ENCODE data around the gene TSPAN18.

TSPAN18 gene

DNA sequence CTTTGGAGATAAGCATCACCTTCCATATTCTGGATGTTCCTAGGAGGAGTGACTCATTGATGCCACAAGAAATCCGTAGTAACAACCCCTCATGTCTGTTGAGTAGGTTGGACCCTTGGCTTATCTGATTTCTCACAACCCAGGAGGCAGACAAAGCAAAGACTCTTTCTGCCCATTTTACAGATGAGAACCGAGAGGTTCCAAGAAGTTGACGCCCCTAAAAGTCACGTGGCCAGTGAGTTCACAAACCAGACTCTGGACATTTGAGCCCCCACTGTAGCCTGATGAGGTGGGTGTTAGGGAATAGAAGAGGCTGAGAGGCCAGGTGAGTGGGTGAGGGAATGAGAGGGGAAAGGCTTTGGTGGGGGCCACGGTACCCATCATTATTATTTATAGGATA lies 70.3 kb downstream of the TSPAN18 start:
- DNase-seq: no peak
- ATAC-seq: no peak

DNA sequence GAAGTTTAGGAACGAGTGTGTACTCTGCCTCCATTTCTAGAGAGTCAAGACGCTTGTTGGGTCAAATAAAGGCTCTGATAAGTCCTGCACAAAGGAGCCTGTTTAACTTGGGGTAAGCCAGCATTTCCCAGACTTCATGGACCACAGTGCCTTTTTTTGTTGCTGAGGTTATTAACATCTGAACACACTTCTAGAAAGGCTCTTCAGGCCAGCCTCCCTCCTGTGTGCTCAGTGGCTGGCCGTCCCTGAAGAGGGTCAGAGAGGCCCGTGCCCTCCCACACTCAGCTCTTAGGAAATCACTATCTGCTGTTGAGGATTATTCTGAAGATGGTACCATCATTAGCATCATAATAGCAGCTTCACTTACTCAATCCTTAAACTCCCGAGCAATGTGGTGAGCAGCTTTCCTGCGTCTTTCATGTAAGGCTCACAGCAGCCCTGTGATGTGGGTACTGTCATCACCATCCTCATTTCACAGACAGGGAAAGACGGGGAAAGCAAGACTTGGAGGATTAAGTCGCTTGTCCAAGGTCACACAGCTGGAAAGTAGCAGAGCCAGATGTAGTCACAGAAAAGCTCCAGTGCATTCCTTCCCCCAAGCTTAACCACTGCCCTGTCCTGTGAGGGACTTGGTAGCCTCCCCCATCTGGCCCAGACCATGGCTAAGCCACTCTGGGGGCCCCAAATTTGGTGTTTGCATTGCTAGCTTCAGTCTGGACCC lies 71.3 kb downstream of the TSPAN18 start:
- DNase-seq (no peak), ATAC-seq (no peak)

DNA sequence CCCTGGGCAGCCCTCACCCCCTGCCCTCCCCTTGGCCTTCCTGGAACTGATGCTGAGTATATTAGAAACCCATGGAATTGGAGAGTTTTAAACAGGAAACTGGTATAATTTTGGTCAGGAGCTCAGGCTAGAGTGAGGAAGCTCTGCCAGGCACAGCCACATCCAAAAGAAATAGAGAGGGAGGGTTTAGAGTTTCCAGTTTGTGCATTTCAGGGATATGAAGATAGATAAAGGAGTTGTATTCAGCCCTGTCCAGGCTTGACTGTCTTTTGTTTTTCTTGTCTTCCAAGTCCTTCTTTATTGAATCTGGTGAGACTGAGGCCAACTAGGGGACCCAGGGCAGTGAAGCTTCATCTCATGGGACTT lies 71.8 kb downstream of the TSPAN18 start:
- DNase-seq: no peak
- no peak for ATAC-seq

DNA sequence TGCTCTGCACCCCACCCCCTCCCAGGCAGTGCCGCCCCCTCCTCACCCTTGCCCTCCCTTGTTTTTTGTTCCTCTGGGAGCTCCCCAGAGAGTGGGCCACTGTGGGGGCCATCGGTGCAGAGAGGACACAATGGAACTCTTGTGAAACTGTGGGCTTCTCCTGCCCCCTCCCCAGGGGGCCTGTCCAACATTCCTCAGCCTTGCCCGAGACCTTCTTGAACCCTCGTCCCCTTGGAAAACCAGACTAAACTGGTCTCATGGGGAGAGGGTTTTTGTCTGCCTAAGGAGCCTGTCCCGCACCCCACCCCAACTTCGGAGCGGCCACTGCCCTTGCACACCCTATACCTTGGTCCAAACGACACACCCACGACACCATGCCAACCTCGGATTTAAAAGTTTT lies 72.2 kb downstream of the TSPAN18 start:
- ATAC-seq (no peak), DNase-seq (no peak)

DNA sequence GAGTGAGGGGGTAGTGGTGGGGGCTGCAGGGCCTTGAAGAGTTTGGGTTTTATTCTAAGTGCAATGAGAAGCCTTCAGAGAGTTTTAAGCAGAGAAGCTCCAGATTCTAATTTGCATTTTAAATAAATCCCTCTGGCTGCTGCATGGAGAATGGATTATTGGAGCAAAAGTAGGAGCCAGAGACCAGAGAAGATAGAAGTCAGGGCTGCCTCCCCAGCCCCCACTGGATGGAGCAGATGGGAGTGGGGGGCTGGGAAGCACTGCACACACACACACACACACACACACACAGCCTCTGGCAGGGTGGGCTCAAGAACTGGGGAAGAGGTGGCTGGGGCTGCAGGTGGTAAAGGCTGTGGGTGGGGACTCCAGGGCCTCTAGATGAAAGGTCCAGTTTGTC lies 75.6 kb downstream of the TSPAN18 start:
- ATAC-seq (no peak), DNase-seq (no peak)

DNA sequence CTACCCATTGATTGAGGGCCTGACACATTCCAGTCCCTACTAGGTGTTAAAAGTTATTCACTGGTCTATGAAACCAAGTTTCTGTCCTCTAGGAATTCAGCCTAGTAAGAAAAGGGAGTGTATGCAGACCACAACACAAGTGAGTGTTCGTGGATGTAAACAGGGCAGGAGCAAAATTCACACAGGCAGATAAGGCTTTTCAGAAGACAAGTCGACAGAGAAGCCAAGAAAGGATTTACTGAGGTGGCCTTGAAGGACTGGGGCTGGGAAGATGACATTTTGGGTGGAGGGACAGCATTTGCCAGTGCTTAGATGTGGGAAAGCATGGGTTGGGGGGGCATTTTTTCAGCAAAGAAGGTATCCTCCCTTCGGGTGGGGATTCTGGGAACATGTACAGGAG lies 76.2 kb downstream of the TSPAN18 start:
- ATAC-seq (no peak), DNase-seq (no peak)

DNA sequence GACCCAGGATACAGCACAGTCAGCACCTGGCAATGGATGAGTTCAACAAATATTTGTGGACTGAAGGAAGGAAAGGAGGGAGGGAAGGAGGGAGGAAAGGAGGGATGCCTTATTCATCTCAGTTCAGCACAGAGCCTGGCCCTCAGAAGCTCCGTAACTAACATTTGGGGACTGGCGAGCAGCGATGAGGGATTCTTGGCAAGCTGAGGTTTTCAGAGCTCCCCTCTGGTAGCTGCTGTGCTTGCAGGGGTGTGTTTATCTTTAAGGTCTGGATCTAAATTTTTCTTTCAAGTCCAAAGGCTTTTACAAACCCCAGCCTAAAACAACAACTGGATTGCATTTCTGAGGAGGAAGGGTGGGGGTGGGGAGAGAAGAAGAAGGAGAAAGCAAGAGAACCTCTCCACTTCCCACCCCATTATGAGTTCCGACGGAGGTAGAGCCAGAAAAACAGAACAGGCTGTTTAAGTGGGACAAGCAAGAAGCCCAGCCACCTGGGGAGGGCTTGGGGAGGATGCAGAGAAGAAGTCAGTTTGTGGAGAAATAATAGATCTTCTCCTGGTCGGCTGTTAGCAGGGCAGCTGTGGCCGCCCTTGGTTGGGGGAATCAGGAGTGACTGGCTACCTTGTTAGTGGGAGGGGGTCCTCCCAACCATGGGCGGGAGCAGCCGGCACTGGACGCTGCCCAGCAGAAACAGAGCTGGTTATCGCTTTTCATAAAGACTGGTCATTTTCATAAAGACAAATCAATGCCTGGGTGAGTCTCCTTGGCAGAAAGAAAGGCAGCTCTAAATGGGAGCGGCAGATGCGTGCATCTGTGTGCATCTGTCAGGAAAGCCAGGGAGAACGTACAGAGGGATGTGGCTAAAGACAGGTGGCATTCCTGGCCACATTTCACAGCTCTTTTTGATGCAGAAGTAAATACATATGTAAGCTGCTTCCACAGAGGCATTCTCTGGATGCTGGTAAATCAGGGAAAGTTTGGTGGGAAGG lies 78.0 kb downstream of the TSPAN18 start:
- DNase-seq (no peak), ATAC-seq (no peak)

DNA sequence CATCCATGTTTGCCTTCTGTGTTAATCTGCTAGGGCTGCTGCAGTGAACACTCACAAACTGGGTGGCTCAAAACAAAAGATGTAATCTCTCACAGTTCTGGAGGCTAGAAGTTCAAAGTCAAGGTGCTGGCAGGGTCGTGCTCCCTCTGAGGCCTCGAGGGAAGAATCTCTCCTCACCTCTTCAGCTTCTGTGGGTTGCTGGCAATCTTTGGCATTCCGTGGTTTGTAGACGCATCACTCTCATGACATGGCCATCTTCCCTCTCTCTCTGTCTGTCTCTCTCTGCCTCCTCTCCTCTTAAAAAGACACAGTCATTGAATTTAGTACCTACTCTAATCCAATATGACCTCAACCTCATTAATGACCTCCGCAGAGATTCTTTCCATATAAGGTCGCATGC lies 78.8 kb downstream of the TSPAN18 start:
- DNase-seq (no peak), ATAC-seq (no peak)

DNA sequence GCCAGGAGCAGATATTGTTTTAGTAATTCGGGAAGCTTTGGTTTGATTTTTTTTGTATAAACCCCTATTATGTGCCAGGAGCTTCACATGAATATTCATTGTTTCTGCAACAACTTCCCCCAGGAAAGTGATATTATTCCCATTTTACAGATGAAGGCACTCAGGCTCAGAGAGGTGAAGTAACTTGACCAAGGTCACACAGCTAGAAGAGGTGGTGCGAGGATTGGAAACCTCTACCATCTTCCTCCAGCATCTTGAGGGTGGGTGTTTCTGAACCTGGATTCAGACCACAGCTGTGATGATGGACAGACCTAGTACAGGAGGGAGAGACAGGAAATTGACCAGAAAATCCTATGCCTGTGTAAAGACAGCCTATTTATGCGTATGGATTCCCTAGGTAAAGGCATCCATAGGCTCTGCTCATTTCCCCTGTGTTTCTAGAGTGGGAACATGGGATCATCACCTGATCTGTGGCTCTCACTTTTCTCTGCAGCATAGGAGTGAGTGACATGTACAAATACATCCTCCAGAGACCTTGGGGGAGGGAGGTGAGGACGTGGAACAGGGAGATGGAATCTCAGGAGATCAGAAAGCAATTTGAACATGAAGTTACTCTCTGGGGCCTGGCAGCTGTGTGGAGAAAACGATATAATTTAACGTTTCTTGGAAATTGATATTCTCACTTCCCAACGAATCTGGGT lies 81.4 kb downstream of the TSPAN18 start:
- ATAC-seq (no peak), DNase-seq (no peak)

DNA sequence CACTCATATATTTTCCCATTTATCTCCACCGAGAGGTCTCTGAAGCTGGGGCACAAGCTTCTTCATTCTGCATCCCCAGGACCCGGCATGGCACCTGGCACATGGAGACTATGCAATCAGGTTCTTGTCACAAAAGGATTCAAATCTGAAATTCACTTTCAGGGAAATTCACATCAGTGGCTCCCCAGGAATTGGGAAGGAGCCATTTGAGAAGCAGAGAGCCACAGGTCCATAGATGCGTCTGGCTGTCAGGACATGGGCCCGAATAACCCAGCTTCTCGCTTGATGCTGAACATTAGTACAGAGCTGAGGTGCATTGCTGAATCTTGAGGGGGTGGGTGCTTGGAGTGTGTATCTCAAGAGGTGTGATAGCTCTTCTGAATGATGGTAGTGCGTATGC lies 82.5 kb downstream of the TSPAN18 start:
- no peak for ATAC-seq

DNA sequence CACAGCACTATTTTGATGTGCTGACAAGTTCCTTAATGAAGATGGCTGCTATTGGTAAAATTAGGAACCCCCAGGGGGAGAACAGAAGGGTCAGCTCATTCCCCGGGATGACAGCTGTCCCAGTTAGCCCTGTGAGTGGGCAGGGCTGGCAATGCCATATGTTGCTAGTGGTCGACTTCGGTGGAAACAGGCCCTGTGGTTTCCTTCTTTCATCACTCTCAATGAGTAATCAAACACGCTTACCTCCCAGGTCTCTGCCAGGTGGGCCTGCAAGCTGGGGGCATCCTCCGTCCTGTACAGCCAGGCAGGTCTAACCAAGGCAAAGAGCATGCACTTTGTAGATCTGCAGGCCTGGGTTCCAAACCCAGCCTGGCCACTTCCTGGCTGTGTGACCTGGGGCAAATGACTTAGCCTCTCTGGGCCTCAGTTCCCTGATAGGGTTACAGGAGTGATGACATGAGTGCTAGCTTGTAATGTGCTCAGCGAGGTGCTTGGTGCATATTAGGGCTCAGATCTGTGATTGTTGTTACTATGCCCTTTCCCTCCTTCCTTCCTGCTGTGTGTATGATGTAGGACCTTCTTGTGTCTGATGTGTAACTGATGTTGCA lies 85.2 kb downstream of the TSPAN18 start:
- ATAC-seq (no peak), DNase-seq (no peak)

More for the DNA sequence above, 82.5 kb downstream of the TSPAN18 start:
- no peak for DNase-seq

DNA sequence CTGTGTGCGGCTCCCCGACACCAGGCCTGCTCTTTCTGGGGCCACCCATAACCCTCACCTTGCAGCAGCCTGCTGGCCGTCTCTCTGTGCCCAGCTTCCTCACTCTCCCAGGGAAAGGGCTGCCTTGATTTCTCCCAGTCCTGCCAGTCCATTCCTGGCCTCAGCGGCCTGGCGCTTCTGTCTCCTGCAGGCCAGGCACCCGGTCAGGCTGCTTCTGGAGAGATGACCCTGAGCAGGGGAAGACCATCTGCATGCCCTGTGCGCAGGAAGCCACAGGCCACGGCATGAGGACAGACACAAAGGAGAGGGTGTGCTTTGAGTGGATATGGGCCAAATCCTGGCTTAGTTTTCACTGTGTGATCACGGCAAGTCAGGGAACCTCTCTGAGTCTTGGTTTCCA lies 86.2 kb downstream of the TSPAN18 start:
- no peak for DNase-seq
- no peak for ATAC-seq

DNA sequence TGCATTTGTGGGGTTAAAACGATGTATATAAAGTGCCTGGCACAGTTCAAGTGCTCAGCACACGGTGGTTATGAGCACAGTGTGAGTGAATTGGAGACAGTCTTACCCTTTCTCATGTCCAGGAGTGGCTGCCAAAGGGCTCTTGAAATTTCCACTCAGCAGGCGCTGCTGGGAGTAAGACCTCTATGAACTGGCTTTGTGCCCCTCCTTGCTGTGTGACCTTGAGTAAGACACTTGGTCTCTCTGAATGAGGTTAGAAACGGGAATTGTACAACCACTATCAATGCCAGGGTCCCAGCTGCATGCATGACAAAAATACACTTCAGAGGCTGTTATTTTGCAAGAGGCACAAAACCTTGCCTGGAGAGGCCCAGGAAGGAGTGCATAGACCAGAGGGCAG lies 86.6 kb downstream of the TSPAN18 start:
- no peak for DNase-seq
- ATAC-seq: no peak

DNA sequence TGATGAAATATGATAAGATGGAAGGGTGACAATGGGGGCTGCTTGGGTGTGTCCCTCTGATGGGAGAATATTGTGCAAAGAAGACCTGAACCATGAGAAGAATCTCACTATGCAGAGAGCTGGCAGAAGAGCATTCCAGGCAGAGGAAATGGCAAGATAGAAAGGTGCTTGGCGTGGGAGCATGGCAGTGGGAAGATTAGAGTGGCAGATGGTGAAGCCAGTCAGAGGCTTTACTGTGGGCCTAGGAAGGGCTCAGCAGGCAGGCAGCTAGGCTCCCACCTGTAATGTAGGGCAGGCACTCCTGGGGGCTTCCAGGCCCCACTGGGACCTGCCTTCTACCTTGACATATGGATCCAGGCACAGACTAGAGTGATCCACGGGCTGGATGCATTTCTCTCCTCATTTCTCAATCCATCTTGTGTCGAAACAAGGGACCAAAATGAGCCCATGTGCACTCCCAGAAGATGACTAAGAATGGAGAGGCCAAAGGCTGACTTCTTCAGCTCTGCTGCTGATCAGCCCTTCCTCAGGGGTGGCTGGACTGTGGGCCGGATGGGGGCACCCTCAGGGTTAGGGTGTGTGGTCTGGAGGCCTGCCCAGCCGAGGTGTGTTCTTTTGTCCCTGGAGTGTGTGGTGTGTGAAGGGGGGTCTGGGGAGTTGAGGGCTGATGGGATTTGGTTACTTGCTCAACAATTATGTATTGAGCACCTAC lies 88.3 kb downstream of the TSPAN18 start:
- no peak for ATAC-seq
- DNase-seq: no peak

DNA sequence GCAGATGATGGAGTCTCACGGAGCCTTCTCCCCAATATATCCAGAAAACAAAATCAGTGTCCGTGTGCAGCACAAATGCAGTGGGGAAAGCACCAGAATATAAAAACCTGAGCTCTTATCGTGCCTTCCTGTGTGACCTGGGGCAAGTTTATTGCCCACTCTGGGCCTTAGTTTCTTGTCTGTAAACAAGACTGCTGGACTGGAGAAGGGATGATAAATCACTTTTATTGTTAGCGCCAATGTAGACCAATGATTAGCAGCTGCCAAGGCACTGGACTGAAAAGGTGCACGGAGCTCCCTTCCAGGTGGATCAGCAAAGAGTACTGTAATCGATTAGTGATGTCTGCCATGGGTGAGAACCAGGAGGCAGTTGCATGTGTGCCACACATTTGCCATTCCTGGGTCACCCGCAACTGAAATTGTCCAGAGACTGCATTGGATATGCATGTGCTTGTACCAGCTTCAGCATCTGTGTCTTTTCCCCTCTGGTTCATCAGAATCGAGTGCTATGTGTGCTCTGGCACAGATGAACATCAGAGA lies 89.2 kb downstream of the TSPAN18 start:
- DNase-seq: no peak
- ATAC-seq: no peak

DNA sequence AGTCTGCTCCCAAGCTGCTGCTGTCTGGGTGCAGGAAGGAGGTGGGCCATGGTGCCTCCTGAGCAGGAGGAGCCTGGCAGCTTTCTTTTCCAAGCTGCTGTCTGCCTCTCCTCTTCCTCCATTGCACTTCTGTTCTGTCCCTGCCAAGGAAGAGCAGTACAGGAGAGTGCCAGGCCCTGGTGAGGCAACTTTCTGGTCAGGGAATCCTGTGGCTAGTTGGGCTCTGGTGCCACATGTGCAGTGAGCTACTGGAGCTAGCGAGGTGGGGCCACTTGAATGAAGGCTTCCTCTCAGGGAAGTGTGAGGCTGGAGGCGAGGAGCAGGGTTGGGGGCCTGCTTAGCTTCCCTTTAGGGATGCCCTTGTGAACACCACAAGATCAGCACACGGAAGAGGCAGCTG lies 90.0 kb downstream of the TSPAN18 start:
- no peak for DNase-seq

DNA sequence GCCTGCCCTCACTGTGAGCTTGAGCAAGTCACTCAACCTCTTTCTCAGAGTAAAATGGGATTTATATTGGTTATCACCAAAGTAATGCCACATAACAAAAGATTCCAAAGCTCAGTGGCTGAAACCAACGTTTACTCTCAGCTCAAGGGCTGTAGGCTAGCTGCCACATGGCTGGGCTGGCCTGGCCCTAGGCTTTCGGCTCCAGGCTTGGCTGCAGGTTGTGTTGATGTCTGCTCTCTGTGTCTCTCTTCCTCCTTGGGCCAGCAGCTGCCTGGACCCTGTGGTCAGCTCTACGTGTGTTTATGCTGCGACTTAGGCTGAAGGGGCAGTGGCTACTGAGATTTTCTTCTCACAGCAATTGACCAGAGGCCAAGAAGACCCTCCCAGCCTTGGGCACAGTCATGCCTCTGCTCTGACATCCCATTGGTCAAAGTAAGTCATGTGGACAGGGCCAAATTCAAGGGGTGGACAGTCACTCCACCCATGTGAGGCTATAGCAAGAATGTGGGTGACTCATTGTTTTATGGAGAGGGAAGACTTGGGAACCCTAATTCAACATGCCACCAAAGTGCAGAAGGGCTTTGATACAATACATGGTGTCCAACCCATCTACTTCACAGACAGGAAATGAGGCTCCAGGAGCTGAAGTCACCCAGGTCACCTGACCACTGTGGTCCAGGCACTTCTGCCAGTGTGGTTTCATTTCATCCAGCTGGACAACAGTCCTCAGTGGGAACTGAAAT lies 90.6 kb downstream of the TSPAN18 start:
- ATAC-seq (no peak), DNase-seq (no peak)

More for the DNA sequence above, 90.0 kb downstream of the TSPAN18 start:
- no peak for ATAC-seq

DNA sequence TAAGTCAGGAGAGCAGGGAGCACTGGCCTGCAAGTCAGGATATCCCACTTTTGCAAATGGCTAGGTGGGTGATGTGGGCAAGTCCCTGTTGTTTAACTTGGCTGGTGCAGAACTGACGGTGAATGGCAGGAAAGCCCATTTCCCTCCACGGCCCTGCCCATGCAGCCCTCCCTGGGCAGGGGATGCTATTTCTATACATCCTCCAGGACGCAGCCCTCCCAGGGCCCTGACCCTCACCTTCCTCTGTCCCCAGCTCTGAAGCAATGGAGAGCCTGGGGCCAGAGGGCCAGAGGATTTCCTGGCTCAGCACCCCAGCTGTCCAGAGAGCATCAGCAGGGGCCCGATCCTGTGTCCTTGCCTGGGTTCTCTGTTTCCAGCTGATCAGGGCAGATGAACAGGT lies 91.3 kb downstream of the TSPAN18 start:
- ATAC-seq (no peak), DNase-seq (no peak)

DNA sequence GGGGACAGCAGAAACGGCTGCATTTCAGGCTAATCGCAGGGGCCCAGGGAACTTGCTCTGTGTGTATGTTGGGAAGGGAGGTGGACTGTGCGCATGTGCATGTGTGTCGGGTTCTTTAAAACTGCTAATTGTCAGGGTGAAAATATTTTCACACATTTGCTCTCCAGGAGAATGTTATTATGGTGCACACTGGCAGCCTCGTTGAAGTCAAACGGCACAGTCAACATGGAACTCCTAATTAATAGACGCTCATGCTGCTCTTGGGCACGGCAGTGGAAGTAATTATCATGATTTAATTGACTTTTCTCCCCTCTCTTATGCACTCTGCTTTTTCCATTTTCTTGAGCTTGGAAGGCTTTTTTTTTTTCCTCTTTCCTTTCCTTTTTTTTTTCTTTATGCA lies 92.6 kb downstream of the TSPAN18 start:
- no peak for ATAC-seq

DNA sequence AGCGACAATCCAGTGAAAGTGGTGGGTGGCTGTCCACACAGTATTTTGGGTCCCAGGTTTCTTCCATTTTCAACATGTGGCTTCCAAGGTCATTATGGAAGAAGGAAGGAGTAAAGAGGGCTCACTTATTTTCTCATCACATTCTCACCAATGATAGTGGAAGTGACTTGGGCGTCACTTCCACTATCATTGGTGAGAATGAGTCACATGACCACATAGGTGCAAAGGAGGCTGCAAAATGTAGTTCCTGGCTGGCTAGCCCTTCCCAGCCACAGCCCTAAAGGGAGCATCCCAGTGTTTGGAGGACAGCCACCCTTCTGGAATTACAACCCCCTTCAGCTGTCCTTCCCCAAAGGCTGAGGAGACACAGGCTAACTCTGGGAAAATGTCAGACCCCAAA lies 95.6 kb downstream of the TSPAN18 start:
- DNase-seq (no peak), ATAC-seq (no peak)

More for the DNA sequence above, 92.6 kb downstream of the TSPAN18 start:
- DNase-seq: no peak

DNA sequence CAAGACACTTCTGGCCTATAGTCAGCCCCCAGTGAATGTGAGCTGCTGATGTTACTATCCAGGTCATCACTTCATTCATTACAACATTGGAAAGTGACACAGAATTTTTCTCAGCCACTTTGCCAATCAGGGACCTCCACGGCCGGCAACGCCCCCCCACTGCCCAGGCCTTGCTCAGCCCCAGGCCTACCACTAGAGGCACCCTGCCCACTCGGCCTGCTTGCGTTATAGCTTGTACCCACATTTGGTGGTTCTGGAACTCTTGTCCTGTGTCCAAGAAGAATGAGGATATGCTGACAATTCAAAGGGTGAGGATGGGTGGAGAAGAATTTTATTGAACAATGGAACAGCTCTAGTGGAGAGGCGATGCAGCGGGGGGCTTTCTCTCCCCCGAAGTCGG lies 96.2 kb downstream of the TSPAN18 start:
- peak; percentile 21 for DNase-seq
- no peak for ATAC-seq

Data from stimulated activated naive CD8-positive, alpha-beta T cell treated with anti-CD3 and anti-CD28 coated beads, Interleukin-15, Interleukin-2, amounts not matched to agents 100 U/mL and 50 U/mL, for 24 hours (primary cell).